ENCODE results near the gene ITGAX.
"Not testable (repeated sequence)": the region's sequence is repeated elsewhere in the genome, so short reads cannot be mapped to it uniquely, and the experiment has no call there.

Gene ITGAX

DNA sequence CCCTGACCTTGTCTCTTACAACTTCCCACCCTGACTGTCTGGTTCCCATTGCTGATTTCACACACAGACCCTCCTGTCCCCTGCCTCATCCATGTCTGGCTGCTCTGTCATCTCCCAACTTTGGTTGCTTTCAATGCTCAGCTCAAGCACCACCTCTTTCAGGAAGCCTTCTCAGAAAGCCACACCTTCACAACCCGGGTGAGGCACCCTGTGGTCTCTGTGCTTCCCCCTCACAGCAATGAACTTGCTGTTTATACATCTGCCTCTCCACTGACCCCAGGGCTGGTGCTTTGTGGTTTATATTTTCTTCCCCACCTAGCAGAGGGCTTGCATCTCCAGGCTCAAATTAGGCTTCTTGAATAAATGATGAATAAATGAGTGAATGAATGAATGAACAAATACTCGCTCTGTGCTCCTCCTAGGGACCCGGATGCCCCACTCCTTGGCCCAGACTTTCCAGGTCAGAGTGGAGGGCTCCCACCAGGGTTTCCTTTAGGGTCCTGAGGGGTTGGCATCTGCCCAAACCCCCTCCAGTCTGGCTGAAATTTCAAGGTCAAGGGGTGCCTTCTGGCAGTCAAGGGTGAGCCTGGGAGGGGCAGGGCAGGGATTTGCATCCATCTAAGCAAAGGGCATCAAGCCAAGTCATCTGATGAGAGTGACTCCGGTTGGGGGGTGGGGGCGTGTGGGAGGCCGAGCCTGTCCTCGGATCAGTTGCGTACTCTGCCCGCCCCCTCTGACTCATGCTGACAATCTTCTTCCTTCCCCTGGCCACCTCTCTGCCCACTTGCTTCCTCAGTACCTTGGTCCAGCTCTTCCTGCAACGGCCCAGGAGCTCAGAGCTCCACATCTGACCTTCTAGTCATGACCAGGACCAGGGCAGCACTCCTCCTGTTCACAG lies at the start of gene ITGAX:
Gene ITGAX (plus strand): TSS at position 783 of the 898 bp plus-strand sequence. CDS start 79 bp downstream, at position 862.
- no peak for FAIRE-seq

DNA sequence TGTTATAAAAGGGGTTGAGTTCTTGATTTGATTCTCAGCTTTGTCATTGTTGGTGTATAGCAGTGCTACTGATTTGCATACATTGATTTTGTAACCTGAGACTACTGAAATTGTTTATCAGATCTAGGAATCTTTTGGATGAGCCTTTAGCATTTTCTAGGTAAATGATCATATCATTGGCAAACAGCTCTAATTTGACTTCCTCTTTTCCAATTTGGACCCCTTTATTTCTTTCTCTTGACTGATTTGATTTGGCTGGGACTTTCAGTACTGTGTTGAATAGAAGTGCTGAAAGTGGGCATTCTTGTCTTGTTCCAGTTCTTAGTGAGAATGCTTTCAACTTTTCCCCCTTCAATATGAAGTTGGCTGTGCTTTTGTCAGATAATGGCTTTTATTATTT lies 49.8 kb upstream of the ITGAX start:
- no peak for FAIRE-seq

DNA sequence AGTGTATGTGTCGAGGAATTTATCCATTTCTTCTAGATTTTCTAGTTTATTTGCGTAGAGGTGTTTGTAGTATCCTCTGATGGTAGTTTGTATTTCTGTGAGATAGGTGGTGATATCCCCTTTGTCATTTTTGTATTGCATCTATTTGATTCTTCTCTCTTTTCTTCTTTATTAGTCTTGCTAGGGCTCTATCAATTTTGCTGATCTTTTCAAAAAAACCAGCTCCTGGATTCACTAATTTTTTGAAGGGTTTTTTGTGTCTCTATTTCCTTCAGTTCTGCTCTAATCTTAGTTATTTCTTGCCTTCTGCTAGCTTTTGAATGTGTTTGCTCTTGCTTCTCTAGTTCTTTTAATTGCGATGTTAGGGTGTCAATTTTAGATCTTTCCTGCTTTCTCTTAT lies 46.6 kb upstream of the ITGAX start:
- FAIRE-seq, result not testable (repeated sequence)

DNA sequence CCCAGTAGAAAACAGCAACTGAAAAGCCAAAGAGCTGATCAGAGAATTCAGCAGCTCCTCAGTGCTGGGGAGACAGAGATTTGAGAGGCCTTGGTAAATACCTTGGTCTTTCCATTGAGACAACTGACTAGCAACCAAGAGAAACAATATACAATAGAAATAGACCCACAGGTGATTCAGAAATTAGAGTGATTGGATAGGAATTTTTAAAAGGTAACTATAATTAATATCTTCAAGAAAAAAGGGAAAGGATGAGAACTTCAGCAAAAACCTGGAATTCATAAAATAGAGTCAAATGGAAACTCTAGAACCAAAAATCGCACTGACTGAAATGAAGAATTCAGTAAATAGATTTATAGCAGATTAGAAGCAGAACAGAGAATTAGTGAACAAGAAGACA lies 32.5 kb upstream of the ITGAX start:
- FAIRE-seq, result no peak

DNA sequence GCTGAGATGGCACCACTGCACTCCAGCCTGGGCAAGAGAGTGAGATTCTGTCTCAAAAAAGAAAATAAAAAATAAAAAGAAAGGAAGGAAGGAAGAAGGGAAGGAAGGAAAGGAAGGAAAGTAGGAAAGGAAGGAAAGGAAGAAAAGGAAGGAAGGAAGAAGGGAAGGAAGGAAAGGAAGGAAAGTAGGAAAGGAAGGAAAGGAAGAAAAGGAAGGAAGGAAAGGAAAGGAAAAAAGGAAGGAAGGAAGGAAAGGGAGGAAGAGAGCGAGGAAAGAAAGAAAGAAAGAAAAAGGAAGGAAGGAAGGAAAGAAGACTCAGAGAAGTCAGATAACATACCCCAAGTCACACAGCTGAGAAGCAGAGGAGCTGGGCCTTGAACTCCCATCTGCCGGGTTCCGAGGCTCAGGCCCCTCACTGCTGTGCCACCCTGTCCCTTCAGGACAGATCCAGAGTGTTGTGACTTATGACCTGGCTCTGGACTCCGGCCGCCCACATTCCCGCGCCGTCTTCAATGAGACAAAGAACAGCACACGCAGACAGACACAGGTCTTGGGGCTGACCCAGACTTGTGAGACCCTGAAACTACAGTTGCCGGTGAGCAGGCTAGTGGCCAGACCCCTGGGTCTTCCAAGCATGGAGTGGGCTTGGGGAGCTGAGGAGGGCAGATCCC lies 30.9 kb upstream of the ITGAX start:
- FAIRE-seq, result no peak

DNA sequence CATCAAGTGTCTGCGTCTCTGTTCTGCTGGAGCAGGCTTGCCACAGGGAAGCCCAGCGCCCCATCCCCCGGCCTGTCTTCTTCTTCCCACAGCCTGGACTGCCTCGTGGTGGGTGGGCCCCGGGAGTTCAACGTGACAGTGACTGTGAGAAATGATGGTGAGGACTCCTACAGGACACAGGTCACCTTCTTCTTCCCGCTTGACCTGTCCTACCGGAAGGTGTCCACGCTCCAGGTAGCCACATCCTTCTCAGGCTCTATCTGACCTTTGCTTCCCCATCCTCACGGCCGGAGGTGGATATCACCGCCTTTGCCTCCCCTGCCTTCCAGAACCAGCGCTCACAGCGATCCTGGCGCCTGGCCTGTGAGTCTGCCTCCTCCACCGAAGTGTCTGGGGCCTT lies 29.8 kb upstream of the ITGAX start:
- no peak for FAIRE-seq

DNA sequence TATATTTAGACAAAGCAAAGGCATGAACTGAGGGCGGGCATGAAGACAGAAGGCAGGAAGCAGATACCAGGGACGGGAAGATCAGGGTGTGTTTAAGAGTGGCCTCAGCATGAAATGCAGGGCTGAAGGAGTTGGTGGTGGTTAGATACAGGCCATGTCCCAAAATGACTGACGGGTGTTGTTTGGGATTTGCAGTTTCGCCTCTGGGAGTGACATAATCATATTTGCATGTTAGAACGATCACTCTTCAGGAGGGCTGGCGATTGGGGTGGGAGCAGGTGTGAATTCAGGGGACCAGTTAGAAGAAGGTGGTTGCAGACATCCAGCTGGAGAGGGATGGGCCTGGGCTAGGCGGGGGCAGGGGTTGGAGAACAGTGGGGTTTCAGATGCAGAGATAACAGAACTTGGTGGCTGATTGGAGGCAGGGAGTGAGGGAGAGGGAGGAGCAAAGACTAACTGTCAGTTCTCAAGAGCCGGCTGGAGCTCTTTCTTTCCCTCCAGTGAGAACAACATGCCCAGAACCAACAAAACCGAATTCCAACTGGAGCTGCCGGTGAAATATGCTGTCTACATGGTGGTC lies 27.2 kb upstream of the ITGAX start:
- FAIRE-seq, result no peak

DNA sequence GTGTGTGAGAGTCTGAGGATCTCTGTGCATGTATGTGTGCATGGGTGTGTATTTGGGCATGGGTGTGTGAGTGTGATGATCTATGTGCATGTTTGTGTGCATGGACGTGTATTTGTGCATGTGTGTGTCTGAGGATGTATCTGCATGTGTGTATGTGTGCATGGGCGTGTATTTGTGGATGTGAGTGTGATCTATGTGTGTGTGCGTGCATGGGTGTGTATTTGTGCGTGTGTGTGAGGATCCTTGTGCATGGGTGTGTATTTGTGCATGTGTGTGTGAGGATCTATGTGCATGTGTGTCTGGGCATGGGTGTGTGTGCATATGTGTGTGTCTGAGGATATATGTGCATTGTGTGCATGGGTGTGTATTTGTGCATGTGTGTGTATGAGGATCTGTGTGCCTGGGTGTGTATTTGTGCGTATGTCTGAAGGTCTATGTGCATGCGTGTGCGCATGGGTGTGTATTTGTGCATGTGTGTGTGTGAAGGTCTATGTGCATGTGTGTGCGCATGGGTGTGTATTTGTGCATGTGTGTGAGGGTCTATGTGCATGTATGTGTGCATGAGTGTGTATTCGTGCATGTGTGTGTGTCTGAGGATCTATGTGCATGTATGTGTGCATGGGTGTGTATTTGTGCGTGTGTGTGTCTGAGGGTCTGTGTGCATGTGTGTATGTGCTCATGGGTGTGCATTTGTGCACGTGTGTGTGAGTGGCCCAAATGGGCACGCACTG lies 26.5 kb upstream of the ITGAX start:
- no peak for FAIRE-seq

DNA sequence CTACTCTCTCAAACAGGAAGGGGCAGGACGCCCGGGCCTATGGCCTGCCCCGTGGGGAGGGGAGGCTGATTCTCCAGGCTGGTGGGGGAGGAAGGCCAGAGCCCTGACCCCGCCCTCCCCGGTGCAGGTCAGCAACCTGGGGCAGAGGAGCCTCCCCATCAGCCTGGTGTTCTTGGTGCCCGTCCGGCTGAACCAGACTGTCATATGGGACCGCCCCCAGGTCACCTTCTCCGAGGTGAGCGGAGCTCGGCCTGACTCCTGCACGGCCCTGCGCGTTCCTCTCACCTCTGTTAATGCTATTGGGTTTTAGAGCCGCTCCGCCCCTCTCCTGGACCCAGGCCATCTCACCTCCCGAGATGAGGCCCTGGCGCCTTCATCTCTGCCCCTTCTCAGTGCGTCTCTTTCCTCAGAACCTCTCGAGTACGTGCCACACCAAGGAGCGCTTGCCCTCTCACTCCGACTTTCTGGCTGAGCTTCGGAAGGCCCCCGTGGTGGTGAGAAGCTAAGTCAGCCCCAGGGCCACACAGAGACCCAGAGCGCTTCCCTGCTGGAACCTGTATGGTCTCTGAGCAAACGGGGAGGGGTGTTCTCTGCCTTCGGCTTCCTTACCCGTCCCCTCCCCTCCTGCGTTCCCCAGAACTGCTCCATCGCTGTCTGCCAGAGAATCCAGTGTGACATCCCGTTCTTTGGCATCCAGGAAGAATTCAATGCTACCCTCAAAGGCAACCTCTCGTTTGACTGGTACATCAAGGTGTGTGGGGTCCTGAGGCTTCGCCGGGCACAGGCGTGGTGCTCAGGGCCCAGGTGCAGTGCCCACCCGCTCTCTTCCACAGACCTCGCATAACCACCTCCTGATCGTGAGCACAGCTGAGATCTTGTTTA lies 25.1 kb upstream of the ITGAX start:
- no peak for FAIRE-seq

DNA sequence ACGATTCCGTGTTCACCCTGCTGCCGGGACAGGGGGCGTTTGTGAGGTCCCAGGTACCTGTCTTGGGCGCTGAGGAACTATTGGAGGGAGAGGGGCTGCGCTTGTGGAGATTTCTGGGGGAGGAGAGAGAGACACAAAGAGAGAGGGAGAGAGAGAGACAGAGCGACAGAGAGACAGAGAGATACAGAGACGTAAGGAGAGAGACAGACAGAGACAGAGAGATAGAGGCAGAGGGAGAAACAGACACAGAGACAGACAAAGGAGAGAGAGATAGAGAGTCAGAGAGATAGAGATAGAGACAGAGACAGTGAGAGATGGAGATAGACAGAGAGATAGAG lies 24.5 kb upstream of the ITGAX start:
- no peak for FAIRE-seq

DNA sequence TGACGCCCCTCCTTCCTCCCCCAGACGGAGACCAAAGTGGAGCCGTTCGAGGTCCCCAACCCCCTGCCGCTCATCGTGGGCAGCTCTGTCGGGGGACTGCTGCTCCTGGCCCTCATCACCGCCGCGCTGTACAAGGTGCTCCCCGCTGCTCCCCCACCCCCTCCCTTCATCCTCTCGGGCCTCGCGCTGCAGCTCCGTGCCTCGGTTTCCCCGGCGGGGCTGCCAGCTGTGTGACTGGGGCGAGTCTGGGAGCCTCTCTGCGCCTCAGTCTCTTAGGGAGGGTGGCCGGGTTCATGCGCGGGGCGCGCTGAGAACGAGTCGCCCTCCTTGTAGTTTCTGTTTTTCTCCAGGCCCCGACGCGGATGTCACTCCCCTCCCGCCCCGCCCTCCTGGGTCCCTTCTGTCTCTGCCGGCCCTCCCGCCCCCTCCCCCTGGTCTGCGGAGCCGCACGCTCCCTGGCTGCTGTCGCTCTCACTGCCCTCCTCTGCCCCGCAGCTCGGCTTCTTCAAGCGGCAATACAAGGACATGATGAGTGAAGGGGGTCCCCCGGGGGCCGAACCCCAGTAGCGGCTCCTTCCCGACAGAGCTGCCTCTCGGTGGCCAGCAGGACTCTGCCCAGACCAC lies 23.7 kb upstream of the ITGAX start:
- no peak for FAIRE-seq

DNA sequence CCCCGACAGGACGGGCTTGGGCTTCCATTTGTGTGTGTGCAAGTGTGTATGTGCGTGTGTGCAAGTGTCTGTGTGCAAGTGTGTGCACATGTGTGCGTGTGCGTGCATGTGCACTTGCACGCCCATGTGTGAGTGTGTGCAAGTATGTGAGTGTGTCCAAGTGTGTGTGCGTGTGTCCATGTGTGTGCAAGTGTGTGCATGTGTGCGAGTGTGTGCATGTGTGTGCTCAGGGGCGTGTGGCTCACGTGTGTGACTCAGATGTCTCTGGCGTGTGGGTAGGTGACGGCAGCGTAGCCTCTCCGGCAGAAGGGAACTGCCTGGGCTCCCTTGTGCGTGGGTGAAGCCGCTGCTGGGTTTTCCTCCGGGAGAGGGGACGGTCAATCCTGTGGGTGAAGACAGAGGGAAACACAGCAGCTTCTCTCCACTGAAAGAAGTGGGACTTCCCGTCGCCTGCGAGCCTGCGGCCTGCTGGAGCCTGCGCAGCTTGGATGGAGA lies 23.1 kb upstream of the ITGAX start:
- FAIRE-seq, result no peak

DNA sequence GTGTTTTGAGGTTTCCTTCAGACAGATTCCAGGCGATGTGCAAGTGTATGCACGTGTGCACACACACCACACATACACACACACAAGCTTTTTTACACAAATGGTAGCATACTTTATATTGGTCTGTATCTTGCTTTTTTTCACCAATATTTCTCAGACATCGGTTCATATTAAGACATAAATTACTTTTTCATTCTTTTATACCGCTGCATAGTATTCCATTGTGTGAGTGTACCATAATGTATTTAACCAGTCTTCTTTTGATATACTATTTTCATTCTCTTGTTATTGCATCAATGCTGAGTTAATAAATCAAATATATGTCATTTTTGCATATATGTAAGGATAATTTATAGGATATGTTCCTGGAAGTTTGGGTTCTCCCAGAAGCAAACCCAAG lies 22.4 kb upstream of the ITGAX start:
- no peak for FAIRE-seq

DNA sequence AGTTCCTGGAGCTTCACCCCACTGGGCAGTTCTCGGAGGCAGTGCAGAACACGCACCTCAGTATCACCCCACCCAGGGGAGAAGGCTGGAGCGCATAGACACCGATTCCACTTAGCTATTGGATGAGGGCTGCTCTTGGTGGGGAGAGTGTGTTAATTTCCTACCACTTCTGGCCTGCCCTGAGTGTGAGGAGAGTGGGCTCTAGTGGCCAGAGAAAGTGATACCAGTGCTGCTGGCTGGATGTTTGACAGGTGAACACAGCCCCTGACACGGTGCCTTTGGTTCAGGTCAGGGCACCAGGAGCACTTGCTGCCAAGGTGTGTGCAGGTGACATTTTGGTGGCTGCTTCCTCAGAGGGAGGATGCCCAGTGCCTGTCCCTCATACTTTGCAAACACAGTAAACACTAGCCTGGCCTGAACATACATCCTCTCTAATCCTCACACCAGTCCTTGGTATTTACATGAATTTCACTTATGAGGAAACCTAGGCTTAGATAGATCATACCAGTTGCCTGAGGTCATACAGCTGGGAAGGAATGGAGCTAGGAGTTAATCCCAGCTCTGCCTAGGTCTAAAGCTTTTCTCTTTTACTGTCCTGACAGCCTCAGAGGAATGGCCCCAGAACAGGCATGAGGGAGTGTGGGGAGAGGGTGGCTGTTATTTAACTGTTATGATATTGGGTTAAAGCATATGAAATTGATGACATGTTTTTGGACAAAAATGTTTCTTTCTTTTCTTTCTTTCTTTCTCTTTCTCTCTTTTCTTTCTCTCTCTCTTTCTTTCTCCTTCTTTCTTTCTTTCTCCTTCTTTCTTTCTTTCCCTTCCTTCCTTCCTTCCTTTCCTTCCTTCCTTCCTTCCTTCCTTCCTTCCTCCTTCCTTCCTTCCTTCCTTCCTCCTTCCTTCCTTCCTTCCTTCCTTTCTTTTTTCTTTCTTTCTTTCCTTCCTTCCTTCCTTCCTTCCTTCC lies 21.0 kb upstream of the ITGAX start:
- FAIRE-seq, result no peak

DNA sequence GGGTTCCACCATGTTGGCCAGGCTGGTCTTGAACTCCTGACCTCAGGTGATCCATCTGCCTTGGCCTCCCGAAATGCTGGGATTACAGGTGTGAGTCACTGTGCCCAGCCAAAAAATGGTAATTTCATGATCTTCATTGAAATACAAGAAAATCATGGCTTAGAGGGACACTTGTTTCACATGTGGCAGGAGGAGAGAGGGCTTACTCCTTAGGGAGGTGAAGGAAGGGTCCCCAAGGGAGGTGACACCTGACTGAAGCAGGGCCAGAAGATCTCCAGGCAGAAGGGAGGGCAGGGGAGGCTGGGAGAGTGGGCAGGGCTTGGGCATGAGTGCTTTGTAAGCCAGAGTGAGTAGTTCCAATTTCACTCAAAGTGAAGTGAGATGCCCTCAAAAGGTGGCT lies 20.0 kb upstream of the ITGAX start:
- FAIRE-seq, result no peak

DNA sequence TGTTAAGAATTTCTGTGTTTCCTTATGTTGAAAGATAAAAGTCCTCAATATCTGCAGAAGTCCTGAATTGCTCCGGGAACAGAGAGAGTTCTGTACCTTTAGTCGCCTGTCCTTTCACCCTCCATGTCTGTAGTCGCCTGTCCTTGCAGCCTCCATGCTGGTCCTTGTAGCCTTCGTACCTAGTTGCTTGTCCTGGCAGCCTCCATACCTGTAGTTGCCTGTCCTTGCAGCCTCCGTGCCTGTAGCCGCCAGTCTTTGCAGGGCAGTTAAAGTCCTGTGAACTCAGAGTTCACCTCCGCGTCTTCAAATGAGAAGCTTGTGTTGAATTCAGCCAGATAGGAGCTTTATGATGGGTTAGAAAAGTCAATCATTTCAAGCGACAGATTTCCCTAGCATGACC lies 19.5 kb upstream of the ITGAX start:
- no peak for FAIRE-seq

DNA sequence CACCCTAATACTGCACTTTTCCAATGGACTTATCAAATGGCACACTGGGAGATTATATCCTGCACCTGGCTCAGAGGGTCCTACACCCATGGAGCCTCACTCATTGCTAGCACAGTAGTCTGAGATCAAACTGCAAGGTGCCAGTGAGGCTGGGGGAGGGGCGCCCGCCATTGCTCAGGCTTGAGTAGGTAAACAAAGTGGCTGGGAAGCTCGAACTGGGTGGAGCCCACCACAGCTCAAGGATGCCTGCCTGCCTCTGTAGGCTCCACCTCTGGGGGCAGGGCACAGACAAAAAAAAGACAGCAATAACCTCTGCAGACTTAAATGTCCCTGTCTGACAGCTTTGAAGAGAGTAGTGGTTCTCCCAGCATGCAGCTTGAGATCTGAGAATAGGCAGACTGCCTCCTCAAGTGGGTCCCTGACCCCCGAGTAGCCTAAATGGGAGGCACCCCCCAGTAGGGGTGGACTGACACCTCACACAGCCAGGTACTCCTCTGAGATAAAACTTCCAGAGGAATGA lies 16.8 kb upstream of the ITGAX start:
- FAIRE-seq, result not testable (repeated sequence)

DNA sequence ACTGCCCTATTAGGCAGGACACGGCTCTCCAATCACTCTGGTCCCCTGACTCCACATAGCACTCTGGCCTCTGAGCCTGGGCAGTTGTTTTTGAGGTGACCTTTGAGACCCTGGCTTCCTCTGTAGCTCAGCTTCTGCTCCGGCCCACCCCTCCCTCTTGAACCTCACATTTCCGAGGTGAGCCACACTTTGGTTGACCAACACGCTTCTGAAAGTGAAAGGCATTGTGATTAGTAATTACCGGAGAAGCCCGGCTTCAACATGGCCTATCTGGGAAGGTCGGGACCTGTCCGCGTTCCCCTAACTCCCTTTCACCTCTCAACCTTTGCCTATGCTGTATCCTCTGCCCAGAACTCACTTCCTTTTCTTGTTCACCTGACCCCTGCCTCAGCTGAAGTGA lies 10.3 kb upstream of the ITGAX start:
- no peak for FAIRE-seq

DNA sequence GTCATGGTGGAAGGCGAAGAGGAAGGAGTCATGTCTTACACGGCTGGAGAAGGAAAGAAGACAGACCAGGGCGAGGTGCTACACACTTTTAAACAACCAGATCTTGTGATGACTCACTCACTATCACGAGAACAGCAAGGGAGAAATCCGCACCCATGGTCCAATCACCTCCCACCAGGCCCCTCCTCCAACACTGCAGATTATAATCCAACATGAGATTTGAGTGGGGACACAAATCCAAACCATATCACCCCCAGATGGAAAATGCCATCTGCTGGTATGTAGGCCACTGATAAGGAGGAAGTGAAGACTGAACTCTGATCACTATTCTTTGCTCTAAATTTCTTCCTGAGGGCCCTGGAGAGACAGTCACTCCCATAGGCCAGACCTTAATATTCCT lies 7.5 kb upstream of the ITGAX start:
- no peak for FAIRE-seq

DNA sequence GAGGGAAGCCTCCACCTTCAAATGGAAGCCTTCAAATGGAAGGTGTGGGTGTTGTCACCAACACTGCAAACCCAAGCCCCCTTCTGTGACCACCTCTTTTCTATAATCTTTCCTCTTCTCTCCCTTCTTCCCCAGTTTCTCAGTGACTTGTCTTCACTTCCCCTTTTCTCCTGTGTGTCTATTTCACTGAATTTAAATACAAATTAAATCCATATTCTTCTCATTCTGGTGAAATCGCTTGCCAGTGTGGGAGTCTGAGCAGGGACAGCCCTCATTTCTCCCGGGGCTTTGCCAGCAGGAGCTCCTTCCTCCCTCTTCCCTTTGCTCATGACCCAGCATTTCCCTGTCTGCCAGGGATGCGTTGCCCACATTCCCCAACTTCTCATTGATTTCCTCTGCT lies 6.4 kb upstream of the ITGAX start:
- no peak for FAIRE-seq

Data from endometrium (tissue), 2 donors.